ENCODE results near the gene C14orf180.

DNA sequence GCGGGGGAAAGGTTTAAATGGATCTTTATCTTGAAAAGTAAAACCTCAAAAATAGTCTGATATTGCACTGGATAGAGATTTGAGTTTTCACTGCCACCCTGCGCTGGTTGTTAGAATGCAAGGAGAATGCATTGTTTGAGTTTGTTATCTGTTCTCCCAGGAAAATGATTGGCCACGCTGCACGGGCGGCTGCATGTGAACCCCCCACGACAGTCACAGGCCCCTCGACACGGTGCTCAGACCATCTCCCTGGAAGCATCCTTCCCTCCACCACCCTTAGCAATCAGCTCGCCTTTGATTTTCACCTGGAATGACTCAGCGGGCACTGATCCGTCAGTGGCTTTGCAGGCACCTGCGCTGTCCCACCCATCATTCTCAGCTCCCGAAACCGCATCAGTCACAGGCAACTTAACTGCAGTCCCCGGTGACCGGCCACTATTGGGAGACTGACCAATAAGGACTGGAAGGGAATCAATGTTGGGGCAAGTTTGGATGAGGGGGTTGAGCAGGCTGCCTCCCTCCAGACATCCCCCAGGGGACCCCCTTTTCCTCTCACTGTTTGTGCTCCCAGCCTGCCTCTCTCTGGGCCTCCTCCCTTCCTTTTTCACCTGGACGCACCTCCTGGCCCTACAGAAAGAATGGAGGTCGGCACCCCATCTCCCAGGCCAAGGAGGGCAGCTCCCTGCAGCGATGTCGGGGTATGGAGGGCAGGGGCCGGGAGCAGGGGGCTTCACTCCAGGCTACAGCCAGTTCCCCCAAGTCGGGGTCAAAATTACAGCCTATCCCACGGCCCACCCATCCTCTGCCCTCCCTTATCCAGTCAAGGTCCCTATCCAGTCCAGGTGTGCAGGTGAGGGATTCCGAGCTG is 28.5 kb upstream of the C14orf180 start:
- TF ChIP-seq EZH2phosphoT487 (IDR thresholded peaks at IDR 0.05) (no peak), EZH2 (IDR thresholded peaks at IDR 0.05) (no peak)
- TF ChIP-seq, protein P1, sequence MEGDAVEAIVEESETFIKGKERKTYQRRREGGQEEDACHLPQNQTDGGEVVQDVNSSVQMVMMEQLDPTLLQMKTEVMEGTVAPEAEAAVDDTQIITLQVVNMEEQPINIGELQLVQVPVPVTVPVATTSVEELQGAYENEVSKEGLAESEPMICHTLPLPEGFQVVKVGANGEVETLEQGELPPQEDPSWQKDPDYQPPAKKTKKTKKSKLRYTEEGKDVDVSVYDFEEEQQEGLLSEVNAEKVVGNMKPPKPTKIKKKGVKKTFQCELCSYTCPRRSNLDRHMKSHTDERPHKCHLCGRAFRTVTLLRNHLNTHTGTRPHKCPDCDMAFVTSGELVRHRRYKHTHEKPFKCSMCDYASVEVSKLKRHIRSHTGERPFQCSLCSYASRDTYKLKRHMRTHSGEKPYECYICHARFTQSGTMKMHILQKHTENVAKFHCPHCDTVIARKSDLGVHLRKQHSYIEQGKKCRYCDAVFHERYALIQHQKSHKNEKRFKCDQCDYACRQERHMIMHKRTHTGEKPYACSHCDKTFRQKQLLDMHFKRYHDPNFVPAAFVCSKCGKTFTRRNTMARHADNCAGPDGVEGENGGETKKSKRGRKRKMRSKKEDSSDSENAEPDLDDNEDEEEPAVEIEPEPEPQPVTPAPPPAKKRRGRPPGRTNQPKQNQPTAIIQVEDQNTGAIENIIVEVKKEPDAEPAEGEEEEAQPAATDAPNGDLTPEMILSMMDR (IDR thresholded peaks at IDR 0.05), result no peak

All from neural progenitor cell (in vitro differentiated cells).